AG09319 (cell line): ENCODE results near the gene IQGAP2.

Experiments used
- DNase-seq: peaks from one replicate; pipeline ENCODE4 v3.0.0-alpha.2; 2010; ENCODE audit warnings: low read depth; ENCODE audit errors: extremely low read depth
- CTCF ChIP-seq: IDR thresholded peaks from 2 replicates; pipeline ENCODE4 v1.5.1; 2011; ENCODE audit warnings: low read depth, mild to moderate bottlenecking, inconsistent platforms, low read length, moderate library complexity

Gene IQGAP2

GRCh38 chr5:76455531-76456133, 52.5 kb downstream of the IQGAP2 start:
- TF ChIP-seq CTCF: no peak
- no peak for DNase-seq

DNA sequence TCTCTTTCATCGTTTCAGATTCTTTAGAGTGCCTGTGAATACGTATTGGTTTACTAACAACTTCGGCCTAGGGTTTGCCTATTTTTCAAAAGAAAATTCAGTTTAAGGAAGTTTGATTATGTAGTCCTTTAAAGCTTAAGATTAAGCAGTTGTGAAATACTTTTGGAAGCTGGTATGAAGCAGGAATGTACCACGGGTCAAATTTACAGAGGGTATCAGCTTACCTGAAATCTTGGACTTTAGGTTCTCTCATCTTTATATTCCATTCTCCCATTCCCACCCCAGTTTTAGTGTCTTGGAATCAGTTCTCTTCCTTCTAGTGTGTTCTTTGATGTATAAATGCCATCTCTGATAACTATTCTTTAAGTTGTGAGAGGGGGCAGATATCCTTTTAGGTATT, 53.2 kb downstream of the IQGAP2 start:
- DNase-seq: no peak
- TF ChIP-seq CTCF: no peak

DNA sequence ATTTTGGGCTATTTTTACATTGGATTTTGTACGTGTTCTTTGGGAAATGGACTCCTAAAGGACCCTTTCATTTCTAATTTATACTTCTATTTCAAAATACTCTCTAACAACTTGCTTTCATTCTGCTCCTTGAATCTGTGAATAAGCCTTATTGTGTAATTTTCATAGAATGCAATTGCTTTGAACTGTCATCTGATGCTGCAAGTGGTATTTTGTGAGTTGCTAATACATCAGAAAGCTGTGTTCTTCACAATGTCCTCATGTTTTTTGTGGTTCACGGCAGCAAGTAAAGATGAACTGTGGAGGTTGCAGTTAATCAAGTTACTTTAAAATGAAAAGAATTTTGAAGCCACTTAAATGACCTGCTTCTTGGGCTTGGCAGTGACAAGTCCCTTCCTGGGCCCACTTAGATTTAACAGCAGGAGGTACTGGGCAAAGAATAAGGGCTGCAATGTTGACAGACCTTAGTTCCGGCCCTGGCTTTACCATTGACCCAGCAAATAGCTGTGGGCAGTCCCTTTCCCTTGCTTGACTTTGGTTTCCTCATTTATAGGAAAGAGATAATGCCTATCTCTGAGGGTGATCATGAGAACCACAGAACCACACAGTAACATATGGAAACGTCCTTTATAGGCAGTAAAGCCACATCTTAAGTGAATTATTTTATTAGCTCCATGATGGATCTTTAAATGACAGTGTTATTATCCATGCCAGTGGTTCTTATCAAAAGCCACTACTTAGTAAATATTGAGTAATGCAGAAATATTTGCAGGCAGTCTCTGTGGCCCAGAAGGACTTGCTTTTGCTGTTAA, 54.8 kb downstream of the IQGAP2 start:
- no peak for TF ChIP-seq CTCF
- no peak for DNase-seq

DNA sequence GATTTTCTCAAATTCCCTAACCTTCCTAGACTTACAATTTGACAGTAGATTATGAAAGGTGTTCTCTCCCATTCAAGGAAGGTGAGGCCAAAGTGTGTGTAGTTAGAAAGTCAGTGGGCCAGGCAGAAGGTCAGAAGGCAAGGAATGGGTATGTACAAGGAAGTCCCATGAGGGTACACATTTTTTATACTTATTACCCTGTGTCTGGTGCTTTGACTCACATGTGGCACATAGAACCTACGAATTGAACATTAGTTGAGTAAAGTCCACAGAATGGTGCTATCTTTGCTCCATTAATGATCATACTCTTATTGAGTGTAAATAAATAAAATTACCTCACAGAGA, 55.4 kb downstream of the IQGAP2 start:
- DNase-seq: no peak
- no peak for TF ChIP-seq CTCF

GRCh38 chr5:76460104-76460503, 57.0 kb downstream of the IQGAP2 start:
- TF ChIP-seq CTCF: no peak
- no peak for DNase-seq

DNA sequence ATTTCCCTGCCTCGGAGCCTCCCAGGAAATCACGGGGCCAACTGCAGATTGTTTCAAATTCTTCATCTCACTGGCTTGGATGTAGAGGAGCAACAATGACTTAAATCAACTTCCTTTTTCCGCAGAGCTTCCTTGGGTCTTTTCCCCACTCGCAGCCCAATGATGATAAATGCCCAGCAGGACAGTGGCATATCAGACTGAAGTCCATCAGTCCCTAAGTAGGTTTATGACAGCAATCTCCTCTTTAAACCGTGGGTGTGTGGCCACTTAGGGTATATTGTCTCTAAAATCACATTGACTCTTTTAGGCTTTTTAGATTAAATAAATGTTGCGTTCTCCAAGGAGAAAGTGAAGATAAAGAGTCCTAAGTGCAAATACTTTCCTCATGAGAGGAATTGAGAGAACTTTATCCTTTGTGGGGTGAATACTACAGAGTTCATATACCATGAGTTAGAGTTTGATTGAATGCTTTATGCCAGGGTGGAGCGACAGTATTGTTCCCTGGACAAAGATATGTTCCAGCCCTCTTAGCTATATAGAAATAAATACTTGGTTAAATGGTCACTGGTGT, 59.1 kb downstream of the IQGAP2 start:
- TF ChIP-seq CTCF: no peak
- DNase-seq: no peak

DNA sequence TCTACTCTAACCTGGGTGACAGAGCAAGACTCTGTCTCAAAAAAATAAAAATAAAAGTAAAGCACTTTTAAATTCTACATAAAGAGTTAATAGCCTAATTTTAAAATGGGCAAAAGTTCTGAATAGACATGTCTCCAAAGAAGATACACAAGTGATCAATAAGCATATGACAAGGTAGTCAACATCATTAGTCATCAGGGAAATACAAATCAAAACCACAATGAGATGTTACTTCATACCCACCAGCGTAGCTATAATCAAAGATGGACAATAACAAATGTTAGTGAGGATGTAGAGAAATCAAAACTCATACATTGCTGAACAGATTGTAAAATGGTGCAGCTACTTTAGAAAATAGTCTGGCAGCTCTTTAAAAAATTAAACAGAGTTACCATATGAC, 64.1 kb downstream of the IQGAP2 start:
- no peak for TF ChIP-seq CTCF
- no peak for DNase-seq
